Adrenal gland (tissue), 12 donors: ENCODE data around the gene ARL17B. TPM values are rescaled to one million over a fixed set of nuclear protein-coding genes. Genes with fewer than 3 reads are reported as not detected.
"Not testable (repeated sequence)": the region's sequence is repeated elsewhere in the genome, so short reads cannot be mapped to it uniquely, and the experiment has no call there.

Experiments used
- DNase-seq, 7 donors: peaks; one replicate each; pipeline ENCODE4 v3.0.0-alpha.2; 2019 to 2020
- H3K27ac ChIP-seq, 5 donors: fragments of 200-600 bp; sonication (generic) in 4 of 5; 1 replicate in 3 of 5; 2 replicates in 2 of 5; pipeline versions ENCODE4 v1.5.1 to v1.8.0; 2016 to 2020; ENCODE audit warnings: mild to moderate bottlenecking in 1 of 5
- H3K27me3 ChIP-seq: fragments of 200-600 bp; 2 replicates; pipeline ENCODE4 v1.8.0; 2021
- H3K36me3 ChIP-seq, 2 donors: fragments of 200-600 bp; replicated peaks in 1 of 2; 1 replicate in 1 of 2; 2 replicates in 1 of 2; pipeline versions ENCODE4 v1.5.1 to v1.8.0; 2018 to 2022
- H3K4me1 ChIP-seq, 2 donors: fragments of 200-600 bp; replicated peaks in 1 of 2; 1 replicate in 1 of 2; 2 replicates in 1 of 2; pipeline versions ENCODE4 v1.5.1 to v1.8.0; 2018 to 2021
- H3K4me3 ChIP-seq, 4 donors: fragments of 200-600 bp; sonication (generic) in 3 of 4; one replicate each; pipeline ENCODE4 v1.5.1; 2016 to 2018
- H3K9me3 ChIP-seq, 3 donors: fragments of 200-600 bp; sonication (generic) in 1 of 3; replicated peaks in 1 of 3; 1 replicate in 2 of 3; 2 replicates in 1 of 3; pipeline versions ENCODE4 v1.5.1 to v1.8.0; 2016 to 2021
- WGBS, 4 donors: extraction: QIAGEN DNeasy Blood & Tissue Kit in 2 of 4; methylation state at CpG; one replicate each; pipeline versions ENCODE4 v1.1.5 to v1.1.7; 2013 to 2017; 5-methylcytosine and 5-hydroxymethylcytosine counted together
- intact Hi-C, 2 donors: fragments of 100-400 bp; cut with DNase I; formaldehyde crosslinking; loops; one replicate each; pipeline versions ENCODE4 v1.14.1 to v1.15.0; 2022 to 2023
- polyA plus RNA-seq, 3 donors: library from polyadenylated mRNA; stranded (reverse); fragments of 200-250 nt in 2 of 3; fragments of 350-450 nt in 1 of 3; fragmentation: Illumina TruSeq in 1 of 3; extraction: RNeasy Lipid Tissue Mini Kit (QIAGEN cat#74804) in 1 of 3; gene quantifications; one replicate each; pipeline ENCODE4 v1.2.3, GENCODE V29; 2013 to 2014
- total RNA-seq, 9 donors: library from RNA; depleted of rRNA in 4 of 9; stranded (reverse); fragments of >200 nt in 4 of 9; fragments of 120-200 nt in 1 of 9; fragmentation: NEBNext Ultra II Directional in 1 of 9; extraction: Animal tissue kit (Norgen Biotek cat#: 25700) in 1 of 9; gene quantifications; one replicate each; pipeline versions ENCODE4 v1.1.0 to v1.2.4, GENCODE V29; 2013 to 2023
- TF ChIP-seq, protein P1 (sequence below), 6 experiments: fragments of 450-650 bp in 4 of 6; fragments of 200-600 bp in 2 of 6; sonication (generic) in 1 of 6; IDR thresholded peaks; 1 replicate in 5 of 6; 2 replicates in 1 of 6; pipeline versions ENCODE4 v1.5.1 to v1.8.0; 2016 to 2021; ENCODE audit warnings: antibody characterized with exemption in 6 of 6, mild to moderate bottlenecking in 2 of 6, moderate library complexity in 1 of 6
- donor health status: healthy with polysubstance abuse.
- donor health status: Bipolar disorder and iron deficiency.
- donor health status: DM: yes; HTN: yes; CAD: no.
- donor health status: DM: no; HTN: no; CAD: no.
- donor health status: DM: no; HTN: no; CAD: no.
- donor health status: DM: yes; HTN: yes; CAD: no.

Gene ARL17B
- total and polyA plus RNA-seq, 12 donors = 4.4 to 36.0 (median 15.2) TPM

DNA sequence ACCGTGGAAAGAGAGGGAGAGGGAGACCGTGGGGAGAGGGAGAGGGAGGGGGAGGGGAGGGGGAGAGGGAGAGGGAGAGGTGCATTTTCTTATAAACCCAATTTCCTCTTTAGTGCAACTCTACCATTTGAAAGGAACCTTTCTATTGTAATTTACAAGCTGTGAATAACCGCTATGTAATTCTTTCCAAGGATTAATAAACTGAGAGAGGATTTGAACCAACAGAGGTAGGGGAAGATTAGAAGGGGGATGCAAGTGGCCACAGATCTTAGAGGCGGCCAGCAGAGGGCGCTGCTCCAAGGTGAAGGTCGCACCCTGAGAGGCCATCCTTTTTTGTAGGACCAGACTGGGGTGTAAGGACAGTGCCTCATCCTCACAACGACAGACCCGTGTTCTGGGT is 107.8 kb downstream of the ARL17B start:
- H3K27ac ChIP-seq, intact Hi-C loops, H3K27me3 ChIP-seq, H3K4me1 ChIP-seq, H3K9me3 ChIP-seq, H3K4me3 ChIP-seq, H3K36me3 ChIP-seq: not testable (repeated sequence)
- TF ChIP-seq, protein P1, sequence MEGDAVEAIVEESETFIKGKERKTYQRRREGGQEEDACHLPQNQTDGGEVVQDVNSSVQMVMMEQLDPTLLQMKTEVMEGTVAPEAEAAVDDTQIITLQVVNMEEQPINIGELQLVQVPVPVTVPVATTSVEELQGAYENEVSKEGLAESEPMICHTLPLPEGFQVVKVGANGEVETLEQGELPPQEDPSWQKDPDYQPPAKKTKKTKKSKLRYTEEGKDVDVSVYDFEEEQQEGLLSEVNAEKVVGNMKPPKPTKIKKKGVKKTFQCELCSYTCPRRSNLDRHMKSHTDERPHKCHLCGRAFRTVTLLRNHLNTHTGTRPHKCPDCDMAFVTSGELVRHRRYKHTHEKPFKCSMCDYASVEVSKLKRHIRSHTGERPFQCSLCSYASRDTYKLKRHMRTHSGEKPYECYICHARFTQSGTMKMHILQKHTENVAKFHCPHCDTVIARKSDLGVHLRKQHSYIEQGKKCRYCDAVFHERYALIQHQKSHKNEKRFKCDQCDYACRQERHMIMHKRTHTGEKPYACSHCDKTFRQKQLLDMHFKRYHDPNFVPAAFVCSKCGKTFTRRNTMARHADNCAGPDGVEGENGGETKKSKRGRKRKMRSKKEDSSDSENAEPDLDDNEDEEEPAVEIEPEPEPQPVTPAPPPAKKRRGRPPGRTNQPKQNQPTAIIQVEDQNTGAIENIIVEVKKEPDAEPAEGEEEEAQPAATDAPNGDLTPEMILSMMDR (IDR thresholded peaks at IDR 0.05) = peak; percentile 28 to 57 (median 50)
- DNase-seq = peak; percentile 35 to 72 (median 49)
- 30 to 45% (median 39%) methylated on average over 6 to 8 of the region's 8 CpGs for WGBS, 4 donors

DNA sequence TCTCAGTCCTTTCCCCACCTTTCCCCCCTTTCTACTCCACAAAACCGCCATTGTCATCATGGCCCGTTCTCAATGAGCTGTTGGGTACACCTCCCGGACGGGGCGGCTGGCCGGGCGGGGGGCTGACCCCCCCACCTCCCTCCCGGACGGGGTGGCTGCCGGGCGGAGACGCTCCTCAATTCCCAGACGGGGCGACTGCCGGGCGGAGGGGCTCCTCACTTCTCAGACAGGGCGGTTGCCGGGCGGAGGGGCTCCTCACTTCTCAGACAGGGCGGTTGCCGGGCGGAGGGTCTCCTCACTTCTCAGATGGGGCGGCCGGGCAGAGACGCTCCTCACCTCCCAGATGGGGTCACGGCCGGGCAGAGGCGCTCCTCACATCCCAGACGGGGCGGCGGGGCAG is 108.8 kb downstream of the ARL17B start:
- H3K27ac ChIP-seq, H3K4me1 ChIP-seq, H3K36me3 ChIP-seq, H3K9me3 ChIP-seq, intact Hi-C loops, H3K27me3 ChIP-seq, H3K4me3 ChIP-seq, DNase-seq: not testable (repeated sequence)
- 86 to 91% (median 91%) methylated on average over 6 to 20 of the region's 31 CpGs for WGBS, 4 donors

DNA sequence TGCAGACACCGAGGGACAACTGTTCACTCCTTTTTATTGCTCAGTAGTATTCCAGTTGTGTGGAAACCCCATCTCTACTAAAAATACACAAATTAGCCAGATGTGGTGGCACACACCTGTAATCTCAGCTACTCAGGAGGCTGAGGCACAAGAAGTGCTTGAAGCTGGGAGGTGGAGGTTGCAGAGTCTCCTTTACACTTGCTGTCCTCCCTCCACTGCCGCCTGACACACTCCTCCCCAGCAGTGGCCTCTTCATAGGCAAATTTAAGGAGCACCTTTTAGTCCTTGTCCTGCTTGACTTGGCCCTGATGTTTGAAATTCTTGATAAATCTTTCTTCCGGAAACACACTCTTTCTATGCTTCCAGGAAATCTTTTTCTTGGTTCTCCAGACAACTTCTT is 112.4 kb downstream of the ARL17B start:
- intact Hi-C loops = not testable (repeated sequence)

DNA sequence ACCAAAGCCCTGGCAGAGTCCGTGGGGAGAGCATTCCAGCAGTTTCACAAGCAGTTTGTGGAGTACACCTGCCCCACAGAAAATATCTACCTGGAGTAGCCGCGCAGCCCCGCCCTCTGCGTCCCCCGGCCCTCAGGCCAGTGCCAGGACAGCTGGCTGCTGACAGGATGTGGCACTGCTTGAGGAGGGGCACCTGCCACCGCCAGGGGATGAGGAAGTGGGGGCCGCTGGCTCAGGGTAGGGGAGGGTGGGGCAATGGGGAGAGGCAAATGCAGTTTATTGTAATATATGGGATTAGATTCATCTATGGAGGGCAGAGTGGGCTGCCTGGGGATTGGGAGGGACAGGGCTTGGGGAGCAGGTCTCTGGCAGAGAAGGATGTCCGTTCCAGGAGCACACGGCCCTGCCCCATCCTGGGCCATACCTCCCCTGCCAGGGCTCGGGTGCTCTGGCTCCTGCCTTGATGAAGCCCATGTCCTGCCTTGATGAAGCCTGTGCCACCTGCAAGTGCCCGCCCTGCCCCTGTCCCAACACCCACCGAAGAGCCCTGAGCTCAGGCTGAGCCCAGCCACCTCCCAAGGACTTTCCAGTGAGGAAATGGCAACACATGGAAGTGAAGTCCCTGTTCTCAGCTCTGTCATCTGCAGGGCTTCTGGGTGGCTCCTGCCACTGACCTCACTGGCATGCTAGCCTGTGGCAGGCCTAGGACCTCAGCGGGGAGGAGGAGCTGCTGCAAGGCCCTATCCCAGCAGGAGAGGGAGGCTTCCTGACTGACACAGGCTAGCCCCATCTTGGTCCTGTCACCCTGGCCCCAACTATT is 116.4 kb downstream of the ARL17B start:
- H3K27me3 ChIP-seq, intact Hi-C loops, H3K9me3 ChIP-seq, H3K27ac ChIP-seq, H3K36me3 ChIP-seq, H3K4me1 ChIP-seq, H3K4me3 ChIP-seq: not testable (repeated sequence)
- WGBS, 4 donors = 0 to 85% (median 77%) methylated on average over 1 to 4 of the region's 14 CpGs; no CpG with 5 or more reads in 1 of the 4 donors
- DNase-seq = peak in 1 of 7 donors; percentile 27

More for the DNA sequence above, 112.4 kb downstream of the ARL17B start:
- DNase-seq, H3K27ac ChIP-seq, H3K9me3 ChIP-seq, H3K27me3 ChIP-seq, H3K4me1 ChIP-seq, H3K4me3 ChIP-seq, H3K36me3 ChIP-seq: not testable (repeated sequence)
- 83 to 88% (median 84%) methylated on average over 3 of the region's 3 CpGs for WGBS, 4 donors

DNA sequence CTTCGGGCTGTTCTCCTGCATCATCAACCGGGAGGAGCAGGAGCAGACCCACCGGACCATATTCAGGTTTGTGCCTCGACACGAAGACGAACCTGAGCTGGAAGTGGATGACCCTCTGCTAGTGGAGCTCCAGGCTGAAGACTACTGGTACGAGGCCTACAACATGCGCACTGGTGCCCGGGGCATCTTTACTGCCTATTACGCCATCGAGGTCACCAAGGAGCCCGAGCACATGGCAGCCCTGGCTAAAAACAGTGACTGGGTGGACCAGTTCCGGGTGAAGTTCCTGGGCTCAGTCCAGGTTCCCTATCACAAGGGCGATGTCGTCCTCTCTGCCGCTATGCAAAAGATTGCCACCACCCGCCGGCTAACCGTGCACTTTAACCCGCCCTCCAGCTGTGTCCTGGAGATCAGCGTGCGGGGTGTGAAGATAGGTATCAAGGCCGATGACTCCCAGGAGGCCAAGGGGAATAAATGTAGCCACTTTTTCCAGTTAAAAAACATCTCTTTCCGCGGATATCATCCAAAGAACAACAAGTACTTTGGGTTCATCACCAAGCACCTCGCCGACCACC is 117.1 kb downstream of the ARL17B start:
- WGBS, 4 donors = 95 to 100% (median 97%) methylated on average over 6 to 11 of the region's 27 CpGs
- H3K4me1 ChIP-seq, H3K36me3 ChIP-seq, H3K9me3 ChIP-seq, H3K4me3 ChIP-seq, DNase-seq, intact Hi-C loops, H3K27ac ChIP-seq, H3K27me3 ChIP-seq: not testable (repeated sequence)

DNA sequence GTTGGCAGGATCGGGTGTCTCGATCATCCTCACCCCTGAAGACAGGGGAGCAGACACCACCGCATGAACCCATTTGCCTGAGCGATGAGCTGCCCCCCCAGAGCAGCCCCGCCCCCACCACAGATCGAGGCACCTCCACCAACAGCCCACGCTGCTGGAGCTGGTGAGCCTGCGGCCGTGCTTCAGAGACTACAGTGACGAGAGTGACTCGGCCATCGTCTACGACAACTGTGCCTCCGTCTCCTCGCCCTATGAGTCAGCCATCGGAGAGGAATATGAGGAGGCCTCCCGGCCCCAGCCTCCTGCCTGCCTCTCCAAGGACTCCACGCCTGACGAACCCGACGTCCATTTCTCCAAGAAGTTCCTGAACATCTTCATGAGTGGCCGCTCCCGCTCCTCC is 117.6 kb downstream of the ARL17B start:
- H3K27ac ChIP-seq, intact Hi-C loops, H3K36me3 ChIP-seq, H3K27me3 ChIP-seq, H3K9me3 ChIP-seq, H3K4me3 ChIP-seq, H3K4me1 ChIP-seq: not testable (repeated sequence)
- peak in 2 of 7 donors; percentile 17 to 22 for DNase-seq
- WGBS, 4 donors = 67 to 68% methylated on average over 10 to 13 of the region's 23 CpGs; no CpG with 5 or more reads in 2 of the 4 donors

DNA sequence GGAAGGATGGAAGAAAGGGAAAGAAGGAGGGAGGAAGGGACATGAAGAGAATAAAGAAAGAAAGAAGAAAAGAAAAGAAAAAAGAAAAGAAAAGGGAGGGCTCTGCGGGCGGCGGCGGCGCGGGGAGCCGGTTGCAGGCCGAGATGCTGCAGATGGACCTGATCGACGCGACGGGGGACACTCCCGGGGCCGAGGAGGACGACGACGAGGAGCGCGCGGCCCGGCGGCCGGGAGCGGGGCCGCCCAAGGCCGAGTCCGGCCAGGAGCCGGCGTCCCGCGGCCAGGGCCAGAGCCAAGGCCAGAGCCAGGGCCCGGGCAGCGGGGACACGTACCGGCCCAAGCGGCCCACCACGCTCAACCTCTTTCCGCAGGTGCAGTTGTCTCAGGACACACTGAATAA is 118.1 kb downstream of the ARL17B start:
- H3K4me3 ChIP-seq, H3K27ac ChIP-seq, H3K4me1 ChIP-seq, DNase-seq, H3K27me3 ChIP-seq, H3K9me3 ChIP-seq, intact Hi-C loops, H3K36me3 ChIP-seq: not testable (repeated sequence)
- 1 to 17% (median 5%) methylated on average over 14 to 27 of the region's 38 CpGs for WGBS, 4 donors

DNA sequence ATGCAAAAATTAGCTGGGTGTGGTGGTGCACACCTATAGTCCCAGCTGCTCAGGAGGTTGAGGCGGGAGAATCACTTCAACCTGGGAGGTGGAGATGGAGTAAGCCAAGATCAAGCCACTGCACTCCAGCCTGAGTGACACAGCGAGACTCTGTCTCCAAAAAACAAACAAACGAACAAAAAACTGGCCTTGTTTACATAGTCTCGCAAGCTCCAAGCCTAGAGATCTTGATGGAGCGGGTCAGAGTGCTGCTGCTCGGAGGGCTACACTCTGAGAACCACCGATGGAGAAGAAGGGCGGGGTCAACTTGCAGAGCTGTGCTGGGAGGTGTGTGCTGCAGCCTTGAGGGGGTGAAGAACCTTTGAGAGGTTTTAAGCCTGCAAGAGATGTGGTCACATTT is 130.2 kb downstream of the ARL17B start:
- H3K36me3 ChIP-seq, H3K27ac ChIP-seq, intact Hi-C loops, H3K4me1 ChIP-seq, DNase-seq, H3K27me3 ChIP-seq, H3K4me3 ChIP-seq, H3K9me3 ChIP-seq: not testable (repeated sequence)
- 78 to 88% (median 86%) methylated on average over 7 to 8 of the region's 8 CpGs for WGBS, 4 donors

DNA sequence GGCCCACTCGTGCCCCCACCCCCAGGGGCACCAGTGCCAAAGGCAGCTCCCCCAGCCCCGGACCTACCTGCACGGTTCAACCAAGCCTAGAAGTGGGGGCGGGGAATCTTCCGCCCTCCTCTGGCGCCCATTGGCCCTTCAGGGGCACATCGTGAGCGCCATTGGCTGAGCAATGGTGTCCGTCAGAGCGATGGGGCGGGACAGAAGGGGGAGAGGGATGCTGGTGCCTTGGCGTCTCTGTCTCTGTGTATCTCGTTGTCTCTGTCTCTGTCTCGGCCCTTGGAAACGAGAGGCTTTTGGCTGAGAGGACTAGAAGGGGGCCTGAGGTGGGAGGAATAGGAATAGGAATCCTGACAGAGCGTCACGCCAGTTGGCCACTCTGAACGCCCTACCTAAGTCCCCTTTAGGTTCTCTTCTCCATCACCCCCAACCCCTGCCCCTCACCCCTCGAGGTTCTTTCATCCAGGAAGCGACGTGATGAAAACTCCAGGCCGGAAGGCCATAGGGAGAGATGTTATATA is 136.2 kb downstream of the ARL17B start:
- H3K27me3 ChIP-seq, H3K4me1 ChIP-seq, intact Hi-C loops, H3K9me3 ChIP-seq, H3K36me3 ChIP-seq: not testable (repeated sequence)
- peak; percentile 83 to 96 (median 91) for DNase-seq
- 0% methylated on average over 7 to 19 of the region's 22 CpGs for WGBS, 4 donors
- peak overlapping the region in 1 of 5 donors; percentile 66 for H3K27ac ChIP-seq
- H3K4me3 ChIP-seq = peak overlapping the region; percentile 6 to 94 (median 22)

DNA sequence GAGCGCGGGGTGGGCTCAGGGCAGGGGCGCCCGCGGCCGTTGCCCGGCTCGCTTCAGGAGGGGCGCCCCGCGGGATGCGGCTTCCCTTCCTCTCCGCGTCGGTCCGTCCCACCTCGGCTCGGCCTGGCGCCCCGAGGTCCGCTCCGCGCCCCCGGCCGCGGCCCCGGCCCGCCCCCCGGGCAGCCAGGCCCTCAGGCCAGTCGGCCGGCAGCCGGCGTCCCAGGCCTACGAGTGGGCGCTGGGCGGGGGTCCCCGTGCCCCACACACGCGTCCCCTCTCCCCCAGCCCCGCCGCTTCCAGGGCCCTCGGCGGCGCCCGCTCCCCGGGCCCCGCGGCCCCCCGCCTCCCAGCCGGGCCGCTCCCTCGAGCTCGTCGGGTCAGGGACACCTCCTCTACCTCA is 136.7 kb downstream of the ARL17B start:
- Histone ChIP-seq H3K27ac (peak overlapping the region in 1 of 5 donors; percentile 66), H3K4me3 (peak overlapping the region; percentile 6 to 94 (median 22))
- H3K9me3 ChIP-seq, H3K36me3 ChIP-seq, intact Hi-C loops, H3K4me1 ChIP-seq, DNase-seq, H3K27me3 ChIP-seq: not testable (repeated sequence)
- 0% methylated on average over 7 to 41 of the region's 54 CpGs; no CpG with 5 or more reads in 1 of the 4 donors for WGBS, 4 donors
